Loucy (cell line): ENCODE results near the gene EYA3.

Experiments used
- H2AFZ ChIP-seq: fragments of 200-600 bp; sonication (generic); 2 replicates; pipeline ENCODE4 v1.6.0; 2016; ENCODE audit warnings: antibody characterized with exemption, mild to moderate bottlenecking, low read length, moderate library complexity
- H3F3A ChIP-seq: fragments of 200-600 bp; 2 replicates; pipeline ENCODE4 v1.6.0; 2016; ENCODE audit warnings: antibody characterized with exemption, low read depth, mild to moderate bottlenecking
- H3K27me3 ChIP-seq: fragments of 200-600 bp; sonication (generic); 2 replicates; pipeline ENCODE4 v1.6.1; 2014; ENCODE audit warnings: low read length, mild to moderate bottlenecking; ENCODE audit not compliant: insufficient read depth, poor library complexity, severe bottlenecking
- H3K36me3 ChIP-seq: fragments of 200-600 bp; sonication (generic); 2 replicates; pipeline ENCODE4 v1.6.1; 2016; ENCODE audit warnings: low read length; ENCODE audit not compliant: insufficient read depth
- H3K4me1 ChIP-seq: fragments of 200-600 bp; sonication (generic); 2 replicates; pipeline ENCODE4 v1.5.1; 2014; ENCODE audit warnings: low read length, mild to moderate bottlenecking; ENCODE audit not compliant: insufficient read depth, poor library complexity, severe bottlenecking
- H3K4me2 ChIP-seq: fragments of 200-600 bp; sonication (generic); 2 replicates; pipeline ENCODE4 v1.6.0; 2014; ENCODE audit warnings: antibody characterized with exemption, low read length, low read depth, mild to moderate bottlenecking; ENCODE audit not compliant: poor library complexity, severe bottlenecking
- H3K4me3 ChIP-seq: fragments of 200-600 bp; sonication (generic); 2 replicates; pipeline ENCODE4 v1.5.1; 2014; ENCODE audit warnings: low read length, mild to moderate bottlenecking, mixed read lengths; ENCODE audit not compliant: poor library complexity, severe bottlenecking
- H3K79me2 ChIP-seq: fragments of 200-600 bp; sonication (generic); 2 replicates; pipeline ENCODE4 v1.6.1; 2014; ENCODE audit warnings: low read length; ENCODE audit not compliant: insufficient read depth
- H3K9ac ChIP-seq: fragments of 200-600 bp; sonication (generic); 2 replicates; pipeline ENCODE4 v1.6.0; 2014; ENCODE audit warnings: mild to moderate bottlenecking, low read depth, low read length, moderate library complexity; ENCODE audit not compliant: poor library complexity, severe bottlenecking
- H3K9me2 ChIP-seq: fragments of 200-600 bp; sonication (generic); replicated peaks from 2 replicates; pipeline ENCODE4 v1.6.1; 2016; ENCODE audit warnings: low read depth, low read length, mixed read lengths
- H3K9me3 ChIP-seq: fragments of 200-600 bp; sonication (generic); 2 replicates; pipeline ENCODE4 v1.6.1; 2014; ENCODE audit warnings: mild to moderate bottlenecking, antibody characterized with exemption, low read length, low read depth; ENCODE audit not compliant: insufficient read depth
- H4K20me1 ChIP-seq: fragments of 200-600 bp; sonication (generic); 2 replicates; pipeline ENCODE4 v1.6.0; 2014; ENCODE audit warnings: antibody characterized with exemption, low read length, mild to moderate bottlenecking; ENCODE audit not compliant: insufficient read depth, poor library complexity, severe bottlenecking
- CTCF ChIP-seq: fragments of 200-600 bp; sonication (generic); conservative IDR thresholded peaks from 2 replicates; pipeline ENCODE4 v1.5.1; 2014; ENCODE audit warnings: mild to moderate bottlenecking, antibody characterized with exemption, low read length
- EZH2phosphoT487 ChIP-seq: fragments of 200-600 bp; IDR thresholded peaks from 2 replicates; pipeline ENCODE4 v1.6.1; 2018; ENCODE audit warnings: antibody characterized with exemption, mild to moderate bottlenecking, moderate library complexity, borderline replicate concordance

The EYA3 gene

GRCh38 chr1:28078262-28078661 lies 10.1 kb downstream of the EYA3 start:
- peaks cover 8% of the 10 kb centered on the region for H4K20me1 ChIP-seq
- H3K27me3 ChIP-seq = no peaks in the 10 kb centered on the region
- H3F3A ChIP-seq = no peaks in the 10 kb centered on the region
- no peak overlapping the region for H2AFZ ChIP-seq
- TF ChIP-seq EZH2phosphoT487 (no peak), CTCF (no peak)
- H3K9me2 ChIP-seq = no peaks in the 10 kb centered on the region
- H3K9me3 ChIP-seq = no peaks in the 10 kb centered on the region
- H3K4me1 ChIP-seq = peaks cover 12% of the 10 kb centered on the region
- no peak overlapping the region for H3K4me3 ChIP-seq
- H3K9ac ChIP-seq = no peak overlapping the region
- peaks cover 64% of the 10 kb centered on the region for H3K79me2 ChIP-seq
- peaks cover 6% of the 10 kb centered on the region; the same call in 1 of the 2 replicates for H3K36me3 ChIP-seq
- H3K4me2 ChIP-seq = no peak overlapping the region

GRCh38 chr1:28074892-28075511 lies 13.4 kb downstream of the EYA3 start:
- Histone ChIP-seq H3K9me3 (no peaks in the 10 kb centered on the region), H2AFZ (no peak overlapping the region), H3K79me2 (peaks cover 67% of the 10 kb centered on the region), H3K9ac (no peak overlapping the region), H3K4me2 (no peak overlapping the region), H3K4me1 (no peaks in the 10 kb centered on the region), H3F3A (no peaks in the 10 kb centered on the region), H3K27me3 (no peaks in the 10 kb centered on the region), H3K4me3 (no peak overlapping the region), H3K36me3 (peaks cover 6% of the 10 kb centered on the region; the same call in 1 of the 2 replicates), H4K20me1 (peaks cover 4% of the 10 kb centered on the region), H3K9me2 (no peaks in the 10 kb centered on the region)
- no peak for TF ChIP-seq CTCF
- TF ChIP-seq EZH2phosphoT487 = no peak

GRCh38 chr1:28073867-28074266 lies 14.5 kb downstream of the EYA3 start:
- no peak overlapping the region for H2AFZ ChIP-seq
- H3K36me3 ChIP-seq = peaks cover 1% of the 10 kb centered on the region; the same call in 1 of the 2 replicates
- TF ChIP-seq EZH2phosphoT487 (no peak), CTCF (no peak)
- H3K4me1 ChIP-seq = no peaks in the 10 kb centered on the region
- no peak overlapping the region for H3K4me2 ChIP-seq
- no peaks in the 10 kb centered on the region for H3K27me3 ChIP-seq
- H3K79me2 ChIP-seq = peaks cover 68% of the 10 kb centered on the region
- no peaks in the 10 kb centered on the region for H3F3A ChIP-seq
- H3K4me3 ChIP-seq = no peak overlapping the region
- peaks cover 4% of the 10 kb centered on the region for H4K20me1 ChIP-seq
- no peak overlapping the region for H3K9ac ChIP-seq
- H3K9me2 ChIP-seq = no peaks in the 10 kb centered on the region
- H3K9me3 ChIP-seq = no peaks in the 10 kb centered on the region
